PFSK-1 (cell line): ENCODE measurements around the gene GAL3ST2.

Experiments used
- FOXP2 ChIP-seq: optimal IDR thresholded peaks from 2 replicates; pipeline ENCODE3; 2011; ENCODE audit warnings: borderline replicate concordance, control low read depth, inconsistent platforms; ENCODE audit not compliant: insufficient read depth; ENCODE audit errors: extremely low read length, extremely low read depth
- POLR2AphosphoS5 ChIP-seq: IDR thresholded peaks from 2 replicates; pipeline ENCODE4 v1.6.1; 2012; ENCODE audit warnings: low read depth, mild to moderate bottlenecking, control low read depth, low read length, moderate library complexity
- REST ChIP-seq, 2 experiments: IDR thresholded peaks; 2 replicates each; pipeline versions ENCODE4 v1.6.1 to v1.8.0; 2011 to 2012; ENCODE audit warnings: low read depth in 2 of 2, low read length in 2 of 2, control low read depth in 1 of 2, inconsistent platforms in 1 of 2, mild to moderate bottlenecking in 1 of 2, moderate library complexity in 1 of 2; ENCODE audit not compliant: insufficient read depth in 1 of 2
- SIN3A ChIP-seq: IDR thresholded peaks from 2 replicates; pipeline ENCODE4 v1.6.1; 2012; ENCODE audit warnings: mild to moderate bottlenecking, low read length, moderate library complexity, borderline replicate concordance; ENCODE audit not compliant: insufficient read depth
- TAF1 ChIP-seq: IDR thresholded peaks from 2 replicates; pipeline ENCODE4 v1.6.1; 2012; ENCODE audit warnings: low read length, control low read depth, borderline replicate concordance; ENCODE audit not compliant: insufficient read depth

The GAL3ST2 gene

GRCh38 chr2:241738040-241738686, 38.5 kb upstream of the GAL3ST2 start:
- no peak for TF ChIP-seq REST (IDR thresholded peaks at IDR 0.05; ENCODE audit: insufficient read depth in 1 of 2, low read depth in 2 of 2, low read length in 2 of 2)
- no peak for TF ChIP-seq POLR2AphosphoS5
- no peak for TF ChIP-seq SIN3A

- TF ChIP-seq FOXP2: no peak
- no peak for TF ChIP-seq TAF1
- no peak for TF ChIP-seq REST (IDR thresholded peaks at IDR 0.05; ENCODE audit: insufficient read depth in 1 of 2, low read depth in 2 of 2, low read length in 2 of 2)
- no peak for TF ChIP-seq POLR2AphosphoS5
- no peak for TF ChIP-seq SIN3A
Observed at GRCh38 chr2:241739177-241739576, 37.4 kb upstream of the GAL3ST2 start.

GRCh38 chr2:241739651-241740050, 37.0 kb upstream of the GAL3ST2 start:
- TF ChIP-seq POLR2AphosphoS5 (no peak), REST (IDR thresholded peaks at IDR 0.05; ENCODE audit: insufficient read depth in 1 of 2, low read depth in 2 of 2, low read length in 2 of 2) (no peak), SIN3A (no peak), FOXP2 (no peak), TAF1 (no peak)

- TF ChIP-seq POLR2AphosphoS5 (no peak), REST (IDR thresholded peaks at IDR 0.05; ENCODE audit: insufficient read depth in 1 of 2, low read depth in 2 of 2, low read length in 2 of 2) (no peak), TAF1 (no peak), FOXP2 (no peak), SIN3A (no peak)
Observed at GRCh38 chr2:241741016-241741415, 35.6 kb upstream of the GAL3ST2 start.
